Kidney (tissue), 14 donors: Measurements from ENCODE around the gene ZDHHC1. TPM values are rescaled to one million over a fixed set of nuclear protein-coding genes. Genes with fewer than 3 reads are reported as not detected.

Experiments used
- DNase-seq, 5 donors: peaks; one replicate each; pipeline ENCODE4 v3.0.0-alpha.2; 2013 to 2020
- FAIRE-seq: peaks from 2 replicates; lab custom pipeline; 2012; peaks lifted over from hg19 to GRCh38; lab: Jason Lieb, UNC
- H3K27ac ChIP-seq, 2 donors: one replicate each; pipeline ENCODE4 v1.7.0; 2013; ENCODE audit warnings: low read depth in 2 of 2, low read length in 2 of 2, inconsistent platforms in 1 of 2
- H3K27me3 ChIP-seq: one replicate; pipeline ENCODE4 v1.7.1; 2013; ENCODE audit warnings: low read length, inconsistent platforms; ENCODE audit not compliant: control insufficient read depth, insufficient read depth
- H3K36me3 ChIP-seq, 3 donors: one replicate each; pipeline versions ENCODE4 v1.7.0 to v1.7.1; 2013; ENCODE audit warnings: low read length in 3 of 3, control low read depth in 1 of 3, inconsistent platforms in 1 of 3; ENCODE audit not compliant: insufficient read depth in 3 of 3, control insufficient read depth in 2 of 3
- H3K4me1 ChIP-seq, 3 donors: one replicate each; pipeline versions ENCODE4 v1.7.0 to v1.7.1; 2013; ENCODE audit warnings: low read length in 3 of 3, inconsistent platforms in 1 of 3, low read depth in 1 of 3; ENCODE audit not compliant: control insufficient read depth in 2 of 3, insufficient read depth in 2 of 3
- H3K4me3 ChIP-seq, 3 donors: one replicate each; pipeline versions ENCODE4 v1.7.0 to v1.8.1; 2013; ENCODE audit warnings: low read length in 3 of 3, control low read depth in 1 of 3, inconsistent platforms in 1 of 3
- H3K9ac ChIP-seq, 3 donors: one replicate each; pipeline versions ENCODE4 v1.7.0 to v1.7.1; 2013; ENCODE audit warnings: low read length in 3 of 3, control low read depth in 1 of 3, inconsistent platforms in 1 of 3
- H3K9me3 ChIP-seq, 3 donors: one replicate each; pipeline versions ENCODE4 v1.7.0 to v1.7.1; 2013; ENCODE audit warnings: low read length in 3 of 3, control low read depth in 1 of 3, inconsistent platforms in 1 of 3; ENCODE audit not compliant: control insufficient read depth in 2 of 3, insufficient read depth in 1 of 3
- CTCF ChIP-seq: IDR thresholded peaks from 3 replicates; pipeline ENCODE4 v1.5.1; 2012; ENCODE audit warnings: mild to moderate bottlenecking, moderate library complexity, borderline replicate concordance; ENCODE audit not compliant: insufficient read depth; ENCODE audit errors: extremely low read depth
- intact Hi-C: fragments of 100-400 bp; cut with DNase I; formaldehyde crosslinking; loops from one replicate; pipeline ENCODE4 v1.11.1; 2022
- polyA plus RNA-seq: library from polyadenylated mRNA; stranded (reverse); fragments of 350-450 nt; fragmentation: Illumina TruSeq; extraction: RNeasy Lipid Tissue Mini Kit (QIAGEN cat#74804); gene quantifications from one replicate; pipeline ENCODE4 v1.2.3, GENCODE V29; 2014; ENCODE audit warnings: low read depth, low replicate concordance; ENCODE audit not compliant: insufficient read depth
- total RNA-seq: library from RNA; stranded (reverse); fragmentation: NEBNext Ultra II Directional; extraction: Animal tissue kit (Norgen Biotek cat#: 25700); gene quantifications from one replicate; pipeline ENCODE4 v1.2.1, GENCODE V29; 2021
- donor health status: control.
- donor health status: control.
- donor health status: control.
- donor health status: control.
- donor health status: control.
- donor health status: DM: yes; HTN: yes; CAD: no.
- donor health status: Normal renal cell carcinoma (clear cell type).

The ZDHHC1 gene
- total and polyA plus RNA-seq, 2 donors from 2014 or later: 14.6 to 23.6 TPM

DNA sequence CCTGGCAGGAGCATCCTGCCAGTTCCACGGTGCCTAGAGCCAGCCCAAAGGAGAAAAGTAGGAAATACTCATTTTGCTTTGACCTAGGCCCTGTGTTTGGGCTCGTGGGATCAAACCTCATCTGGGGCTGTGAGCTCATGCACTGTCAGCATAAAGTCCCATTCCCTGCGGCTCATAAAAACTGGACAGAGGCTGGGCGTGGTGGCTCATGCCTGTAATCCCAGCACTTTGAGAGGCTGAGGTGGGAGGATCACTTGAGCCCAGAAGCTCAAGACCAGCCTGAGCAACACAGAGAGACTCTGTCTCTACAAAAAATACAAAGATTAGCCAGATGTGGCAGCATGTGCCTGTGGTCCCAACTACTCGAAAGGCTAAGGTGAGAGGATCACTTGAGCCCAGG is 46.8 kb upstream of the ZDHHC1 start:
- Histone ChIP-seq H3K36me3 (no peaks in the 10 kb centered on the region), H3K4me3 (no peak overlapping the region), H3K27ac (no peak overlapping the region), H3K9me3 (no peaks in the 10 kb centered on the region), H3K4me1 (peaks cover 0 to 61% (median 54%) of the 10 kb centered on the region in 3 donors), H3K9ac (peak overlapping the region in 1 of 3 donors; percentile 12), H3K27me3 (no peaks in the 10 kb centered on the region)
- no peak for DNase-seq
- intact Hi-C loops: no loop called here
- no peak for TF ChIP-seq CTCF
- FAIRE-seq: no peak

DNA sequence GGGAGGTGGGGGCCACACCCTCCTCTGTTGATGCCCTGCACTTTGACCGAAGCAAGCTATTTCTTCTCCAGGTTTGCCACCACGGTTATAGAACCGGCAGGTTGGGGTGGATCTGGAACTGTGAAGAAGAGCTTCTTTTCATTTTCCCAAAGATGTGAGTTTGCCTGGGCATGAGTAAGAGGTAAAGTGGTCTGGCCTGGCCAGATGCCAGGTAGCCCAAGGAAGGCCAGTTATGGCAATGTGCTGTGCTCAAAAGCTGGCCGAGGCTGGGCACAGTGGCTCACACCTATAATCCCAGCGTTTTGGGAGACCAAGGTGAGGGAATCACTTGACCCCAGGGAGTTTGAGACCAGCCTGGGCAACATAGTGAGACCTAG is 46.0 kb upstream of the ZDHHC1 start:
- H3K27ac ChIP-seq: peak overlapping the region; percentile 2 to 8
- peak overlapping the region in 1 of 3 donors; percentile 1 for H3K9ac ChIP-seq
- no peaks in the 10 kb centered on the region for H3K9me3 ChIP-seq
- no peak for FAIRE-seq
- H3K4me1 ChIP-seq: peaks cover 0 to 69% (median 62%) of the 10 kb centered on the region in 3 donors
- no peaks in the 10 kb centered on the region for H3K36me3 ChIP-seq
- H3K27me3 ChIP-seq: no peaks in the 10 kb centered on the region
- intact Hi-C loops: no loop called here
- H3K4me3 ChIP-seq: no peak overlapping the region
- no peak for TF ChIP-seq CTCF
- DNase-seq: peak in 1 of 5 donors; percentile 51

DNA sequence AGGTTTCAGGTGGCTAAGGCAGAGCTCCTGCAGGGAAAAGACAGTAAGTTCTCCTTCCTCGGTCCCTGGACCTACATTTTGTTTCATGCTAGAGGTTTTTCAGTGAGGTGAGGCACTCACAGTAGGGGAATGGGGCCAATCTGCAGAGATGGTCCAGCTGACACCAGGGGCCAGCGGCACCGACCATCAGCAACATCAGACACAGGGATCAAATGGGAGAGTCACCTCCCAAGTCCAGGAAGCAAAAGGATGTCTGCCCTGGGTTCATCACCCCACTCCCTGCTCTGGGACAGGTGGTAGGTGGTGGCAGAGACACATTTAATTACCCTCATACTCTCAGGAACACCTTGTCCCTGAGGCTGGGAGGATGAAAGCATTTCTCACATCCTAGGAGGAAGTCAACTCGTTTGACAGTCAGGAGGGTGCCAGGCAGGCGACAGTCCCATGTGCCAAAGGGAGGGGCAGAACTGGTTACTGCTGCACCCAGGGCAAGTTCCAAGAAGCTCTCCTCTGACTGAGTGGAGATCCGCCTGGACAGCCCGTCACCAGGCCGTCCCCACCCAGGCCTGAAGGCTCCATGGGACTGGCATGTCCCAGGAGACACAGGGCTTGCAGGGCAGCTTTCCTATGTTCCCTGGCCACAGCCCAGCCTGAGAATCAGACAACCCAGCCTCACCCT is 45.5 kb upstream of the ZDHHC1 start:
- Histone ChIP-seq H3K4me1 (peaks cover 0 to 74% (median 67%) of the 10 kb centered on the region in 3 donors), H3K9me3 (no peaks in the 10 kb centered on the region), H3K4me3 (no peak overlapping the region), H3K27me3 (no peaks in the 10 kb centered on the region), H3K27ac (peak overlapping the region; percentile 2 to 8), H3K36me3 (no peaks in the 10 kb centered on the region), H3K9ac (peak overlapping the region in 1 of 3 donors; percentile 1)
- FAIRE-seq (no peak), DNase-seq (peak in 1 of 5 donors; percentile 76)
- intact Hi-C loops: no loop called here
- TF ChIP-seq CTCF: no peak

GRCh38 chr16:67460961-67461360 is 44.7 kb upstream of the ZDHHC1 start:
- H3K27ac ChIP-seq: peak overlapping the region in 1 of 2 donors; percentile 79
- no peak for TF ChIP-seq CTCF
- no peaks in the 10 kb centered on the region for H3K27me3 ChIP-seq
- H3K9me3 ChIP-seq: no peaks in the 10 kb centered on the region
- intact Hi-C loops: no loop called here
- H3K9ac ChIP-seq: peak overlapping the region in 1 of 3 donors; percentile 60
- H3K4me3 ChIP-seq: no peak overlapping the region
- H3K36me3 ChIP-seq: no peaks in the 10 kb centered on the region
- DNase-seq (no peak), FAIRE-seq (no peak)
- peaks cover 0 to 77% (median 75%) of the 10 kb centered on the region in 3 donors for H3K4me1 ChIP-seq
